ENCODE data around the gene PSMB9.
"Not testable (repeated sequence)": the region's sequence is repeated elsewhere in the genome, so short reads cannot be mapped to it uniquely, and the experiment has no call there.

Gene PSMB9

GRCh38 chr6:32853541-32854375, at the start of gene PSMB9, which contains the start of gene TAP1:
Gene PSMB9, plus strand, starts transcription at chr6:32854192. Its CDS starts 38 bp downstream, at chr6:32854230.
Gene TAP1, minus strand, starts transcription at chr6:32853704. Its CDS starts 68 bp downstream, at chr6:32853636.
- H3K4me3 ChIP-seq = peak within 1 kb of the TSS; percentile 78 to 86
- no peaks in the 10 kb centered on the region for H3K27me3 ChIP-seq
- no peaks in the 10 kb centered on the region for H3K9me3 ChIP-seq
- peaks cover 16 to 32% (median 23%) of the 10 kb centered on the region in 3 donors for H3K36me3 ChIP-seq
- DNase-seq = peak; percentile 97 to 98
- intact Hi-C loops (cut with DNase I; ENCODE audit: low total_unique reads) = loop anchor here (2.0 kb wide), 1 partner anchor 15 kb away; the partner anchor contains the start of gene TAP2
- peaks cover 0 to 21% (median 14%) of the 10 kb centered on the region in 4 donors for H3K4me1 ChIP-seq
- H3K27ac ChIP-seq = peak within 1 kb of the TSS; percentile 92 to 96
- peak; percentile 75 to 76 for TF ChIP-seq CTCF (IDR thresholded peaks at IDR 0.05)

GRCh38 chr6:32805404-32805803, 48.6 kb upstream of the PSMB9 start:
- H3K4me3 ChIP-seq; H3K27ac ChIP-seq; H3K4me1 ChIP-seq; intact Hi-C loops (cut with DNase I; ENCODE audit: low total_unique reads); H3K9me3 ChIP-seq; H3K36me3 ChIP-seq; DNase-seq: not testable (repeated sequence)
- H3K27me3 ChIP-seq = peaks cover 0 to 16% of the 10 kb centered on the region in 2 donors

- intact Hi-C loops (cut with DNase I; ENCODE audit: low total_unique reads) = no loop called here
Observed at GRCh38 chr6:32807020-32807580, 46.9 kb upstream of the PSMB9 start.

GRCh38 chr6:32809171-32809570, 44.8 kb upstream of the PSMB9 start:
- H3K9me3 ChIP-seq = no peaks in the 10 kb centered on the region
- intact Hi-C loops (cut with DNase I; ENCODE audit: low total_unique reads) = no loop called here
- H3K4me3 ChIP-seq = no peak overlapping the region
- H3K27me3 ChIP-seq = peaks cover 0 to 13% of the 10 kb centered on the region in 2 donors
- no peak overlapping the region for H3K27ac ChIP-seq
- DNase-seq = no peak
- no peaks in the 10 kb centered on the region for H3K4me1 ChIP-seq
- no peak for TF ChIP-seq CTCF (IDR thresholded peaks at IDR 0.05)
- H3K36me3 ChIP-seq = no peaks in the 10 kb centered on the region

More at GRCh38 chr6:32807020-32807580, 46.9 kb upstream of the PSMB9 start:
- no peak overlapping the region for H3K4me3 ChIP-seq
- no peak for DNase-seq
- no peak overlapping the region for H3K27ac ChIP-seq
- no peaks in the 10 kb centered on the region for H3K9me3 ChIP-seq
- H3K4me1 ChIP-seq = no peaks in the 10 kb centered on the region
- H3K36me3 ChIP-seq = no peaks in the 10 kb centered on the region
- TF ChIP-seq CTCF (IDR thresholded peaks at IDR 0.05) = no peak
- H3K27me3 ChIP-seq = peaks cover 0 to 13% of the 10 kb centered on the region in 2 donors

- H3K4me3 ChIP-seq = no peak overlapping the region
- H3K27ac ChIP-seq = no peak overlapping the region
- peaks cover 0 to 2% of the 10 kb centered on the region in 2 donors for H3K27me3 ChIP-seq
- no peaks in the 10 kb centered on the region for H3K36me3 ChIP-seq
- H3K4me1 ChIP-seq = peaks cover 0 to 4% (median 0%) of the 10 kb centered on the region in 4 donors
- no peak for DNase-seq
- TF ChIP-seq CTCF (IDR thresholded peaks at IDR 0.05) = no peak
- H3K9me3 ChIP-seq = no peaks in the 10 kb centered on the region
- intact Hi-C loops (cut with DNase I; ENCODE audit: low total_unique reads) = no loop called here
Observed at GRCh38 chr6:32814145-32814544, 39.8 kb upstream of the PSMB9 start.

- Histone ChIP-seq H3K27ac (no peak overlapping the region), H3K4me3 (no peak overlapping the region), H3K27me3 (peaks cover 0 to 2% of the 10 kb centered on the region in 2 donors), H3K4me1 (peaks cover 0 to 4% (median 0%) of the 10 kb centered on the region in 4 donors), H3K9me3 (no peaks in the 10 kb centered on the region), H3K36me3 (no peaks in the 10 kb centered on the region)
- intact Hi-C loops (cut with DNase I; ENCODE audit: low total_unique reads) = no loop called here
- TF ChIP-seq CTCF (IDR thresholded peaks at IDR 0.05) = no peak
- DNase-seq = no peak
Observed at GRCh38 chr6:32815115-32815514, 38.9 kb upstream of the PSMB9 start.
